ENCODE measurements around the gene RMDN3. TPM values are rescaled to one million over a fixed set of nuclear protein-coding genes. Genes with fewer than 3 reads are reported as not detected.

Gene RMDN3
- total and polyA plus RNA-seq, 2 of the 13 experiments (the other 11 are each of a cell fraction or from before 2014, with no cell fraction given): 16.8 to 19.5 TPM

- TF ChIP-seq ZFAT (CRISPR knock-in tag; conservative IDR thresholded peaks at IDR 0.05): no peak
- TF ChIP-seq KLF6 (CRISPR knock-in tag; IDR thresholded peaks at IDR 0.05): no peak
- TF ChIP-seq, protein P1, sequence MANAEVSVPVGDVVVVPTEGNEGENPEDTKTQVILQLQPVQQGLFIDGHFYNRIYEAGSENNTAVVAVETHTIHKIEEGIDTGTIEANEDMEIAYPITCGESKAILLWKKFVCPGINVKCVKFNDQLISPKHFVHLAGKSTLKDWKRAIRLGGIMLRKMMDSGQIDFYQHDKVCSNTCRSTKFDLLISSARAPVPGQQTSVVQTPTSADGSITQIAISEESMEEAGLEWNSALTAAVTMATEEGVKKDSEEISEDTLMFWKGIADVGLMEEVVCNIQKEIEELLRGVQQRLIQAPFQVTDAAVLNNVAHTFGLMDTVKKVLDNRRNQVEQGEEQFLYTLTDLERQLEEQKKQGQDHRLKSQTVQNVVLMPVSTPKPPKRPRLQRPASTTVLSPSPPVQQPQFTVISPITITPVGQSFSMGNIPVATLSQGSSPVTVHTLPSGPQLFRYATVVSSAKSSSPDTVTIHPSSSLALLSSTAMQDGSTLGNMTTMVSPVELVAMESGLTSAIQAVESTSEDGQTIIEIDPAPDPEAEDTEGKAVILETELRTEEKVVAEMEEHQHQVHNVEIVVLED (CRISPR knock-in tag; IDR thresholded peaks at IDR 0.05; ENCODE audit: borderline replicate concordance): no peak
- no peak for TF ChIP-seq ZNF589 (CRISPR knock-in tag; conservative IDR thresholded peaks at IDR 0.05)
- no peak for TF ChIP-seq SOX6 (IDR thresholded peaks at IDR 0.05)
- 0 out of 2 replicates have a peak, but pooled peaks have one; percentile 10 for TF ChIP-seq SOX6 (CRISPR knock-in tag; IDR thresholded peaks at IDR 0.05)
- in situ Hi-C loops (cut with HindIII; ENCODE audit: extremely low pct_ligation_motif_present, low pct_unique_long_range_greater_than_20kb) (no loop called here), intact Hi-C loops (cut with micrococcal nuclease; ENCODE audit: unreplicated experiment) (loop anchor here (5.0 to 10.0 kb wide), 2 partner anchors 165 to 193 kb away; partner anchors contain the start of genes CCDC32, KNL1 and RPUSD2)
- DNase-seq (ENCODE audit: low spot score): no peak
- H3K79me2 ChIP-seq (ENCODE audit: insufficient read depth, low read length): peaks cover 6% of the 10 kb centered on the region
- 0 out of 6 replicates have a peak overlapping the region, but pooled peaks of 1 of the 3 experiments have one; percentile 5 for H3K4me3 ChIP-seq (replicated peaks in 1 of 3; ENCODE audit: insufficient read depth in 1 of 3, low read depth in 2 of 3, low read length in 3 of 3)
- ChIA-PET CTCF (ENCODE audit: low intra/inter-chr PET ratio, low total read pairs) (no interaction called here), POLR2A (interaction anchor here (0.6 kb wide), 1 partner anchor 63 kb away, joined by 3 read pairs; no protein-coding TSS in a partner anchor)
- no peak for FAIRE-seq
- H3K36me3 ChIP-seq (replicated peaks in 1 of 2; ENCODE audit: control insufficient read depth in 1 of 2, insufficient read depth in 2 of 2, low read length in 2 of 2): no peaks in the 10 kb centered on the region
- no peak for ATAC-seq
- H3K27ac ChIP-seq (ENCODE audit: extremely low read length, insufficient read depth, low read length): peak overlapping the region; percentile 67
- no TSS peak for BruUV-seq (replicated peaks)
- no peaks in the 10 kb centered on the region for H3K27me3 ChIP-seq (ENCODE audit: control insufficient read depth in 1 of 2, insufficient read depth in 2 of 2, low read length in 2 of 2)
- H3K9me3 ChIP-seq (ENCODE audit: low read length): no peaks in the 10 kb centered on the region
- 96% methylated on average over 5 of the region's 5 CpGs for WGBS (ENCODE audit: low lambda C conversion rate)
- H3K4me1 ChIP-seq (ENCODE audit: insufficient read depth, low read length): peaks cover 62% of the 10 kb centered on the region
- peak overlapping the region; percentile 55 for H3K4me2 ChIP-seq (ENCODE audit: low read depth, low read length)
- H4K20me1 ChIP-seq (ENCODE audit: insufficient read depth, low read length): no peaks in the 10 kb centered on the region
- H2AFZ ChIP-seq (ENCODE audit: low read length): peak overlapping the region; percentile 45
- H3K9ac ChIP-seq (ENCODE audit: insufficient read depth, low read depth, low read length): no peak overlapping the region; the same call in 1 of the 2 replicates
Measured at GRCh38 chr15:40759961-40760360, 4.9 kb upstream of the RMDN3 start.

DNA sequence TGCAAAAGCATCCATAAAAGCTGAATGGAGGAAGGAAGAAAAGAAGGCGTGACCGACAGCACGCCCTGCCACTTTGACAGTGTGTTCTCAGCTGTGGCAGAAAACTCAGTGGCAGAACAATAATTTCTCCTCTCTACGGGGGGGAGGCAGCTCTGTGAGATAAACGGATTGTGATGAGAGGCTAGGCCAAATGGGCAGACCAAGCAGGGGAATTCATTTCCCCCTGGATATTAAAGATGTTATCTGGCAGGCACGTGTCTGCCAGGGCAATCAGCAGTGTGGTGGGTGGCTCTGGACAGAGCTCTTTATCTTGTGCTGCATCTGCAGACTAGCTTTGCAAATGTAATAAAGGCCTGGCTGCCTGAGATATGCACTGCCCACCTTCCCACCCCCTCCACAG, 1.9 kb upstream of the RMDN3 start:
- CTCF ChIA-PET (ENCODE audit: low intra/inter-chr PET ratio, low total read pairs): no interaction called here
- TF ChIP-seq HINFP (CRISPR knock-in tag; IDR thresholded peaks at IDR 0.05; ENCODE audit: low read depth) (no peak), YEATS4 (CRISPR knock-in tag; IDR thresholded peaks at IDR 0.05; ENCODE audit: borderline replicate concordance) (no peak), FOSL1 (CRISPR knock-in tag; IDR thresholded peaks at IDR 0.05; ENCODE audit: borderline replicate concordance) (no peak)

More for the DNA sequence above, 1.9 kb upstream of the RMDN3 start:
- DNase-seq (ENCODE audit: low spot score) (no peak), FAIRE-seq (no peak), ATAC-seq (no peak)
- Histone ChIP-seq H3K9ac (ENCODE audit: insufficient read depth, low read depth, low read length) (no peak overlapping the region), H4K20me1 (ENCODE audit: insufficient read depth, low read length) (no peaks in the 10 kb centered on the region), H3K27ac (ENCODE audit: extremely low read length, insufficient read depth, low read length) (peak overlapping the region; percentile 36), H3K4me3 (replicated peaks in 1 of 3; ENCODE audit: insufficient read depth in 1 of 3, low read depth in 2 of 3, low read length in 3 of 3) (no peak overlapping the region), H2AFZ (ENCODE audit: low read length) (no peak overlapping the region), H3K27me3 (ENCODE audit: control insufficient read depth in 1 of 2, insufficient read depth in 2 of 2, low read length in 2 of 2) (no peaks in the 10 kb centered on the region), H3K4me1 (ENCODE audit: insufficient read depth, low read length) (peaks cover 66% of the 10 kb centered on the region), H3K36me3 (replicated peaks in 1 of 2; ENCODE audit: control insufficient read depth in 1 of 2, insufficient read depth in 2 of 2, low read length in 2 of 2) (peaks cover 2% of the 10 kb centered on the region in 2 experiments; a peak in 3 of 5 replicates), H3K9me3 (ENCODE audit: low read length) (no peaks in the 10 kb centered on the region), H3K79me2 (ENCODE audit: insufficient read depth, low read length) (peaks cover 23% of the 10 kb centered on the region), H3K4me2 (ENCODE audit: low read depth, low read length) (peak overlapping the region; percentile 39)
- POLR2A ChIA-PET: interaction anchor here (1.3 kb wide), 1 partner anchor 51 kb away, joined by 3 read pairs; the partner anchor contains the start of gene DNAJC17
- intact Hi-C loops (cut with micrococcal nuclease; ENCODE audit: unreplicated experiment) (loop anchor here (10.0 kb wide), 1 partner anchor 162 kb away; the partner anchor contains the start of gene KNL1), in situ Hi-C loops (cut with HindIII; ENCODE audit: extremely low pct_ligation_motif_present, low pct_unique_long_range_greater_than_20kb) (no loop called here)
- WGBS (ENCODE audit: low lambda C conversion rate): 28% methylated on average over 6 of the region's 6 CpGs
- no TSS peak for BruUV-seq (replicated peaks)

All from HepG2 (cell line).